NCI-H146 (cell line): ENCODE results near the gene ADAMTS2.
"Not testable (repeated sequence)": the region's sequence is repeated elsewhere in the genome, so short reads cannot be mapped to it uniquely, and the experiment has no call there.

ENCODE experiments used
- DNase-seq: peaks from one replicate; lab custom pipeline; 2025; lab: John Stamatoyannopoulos, UW

The ADAMTS2 gene

DNA sequence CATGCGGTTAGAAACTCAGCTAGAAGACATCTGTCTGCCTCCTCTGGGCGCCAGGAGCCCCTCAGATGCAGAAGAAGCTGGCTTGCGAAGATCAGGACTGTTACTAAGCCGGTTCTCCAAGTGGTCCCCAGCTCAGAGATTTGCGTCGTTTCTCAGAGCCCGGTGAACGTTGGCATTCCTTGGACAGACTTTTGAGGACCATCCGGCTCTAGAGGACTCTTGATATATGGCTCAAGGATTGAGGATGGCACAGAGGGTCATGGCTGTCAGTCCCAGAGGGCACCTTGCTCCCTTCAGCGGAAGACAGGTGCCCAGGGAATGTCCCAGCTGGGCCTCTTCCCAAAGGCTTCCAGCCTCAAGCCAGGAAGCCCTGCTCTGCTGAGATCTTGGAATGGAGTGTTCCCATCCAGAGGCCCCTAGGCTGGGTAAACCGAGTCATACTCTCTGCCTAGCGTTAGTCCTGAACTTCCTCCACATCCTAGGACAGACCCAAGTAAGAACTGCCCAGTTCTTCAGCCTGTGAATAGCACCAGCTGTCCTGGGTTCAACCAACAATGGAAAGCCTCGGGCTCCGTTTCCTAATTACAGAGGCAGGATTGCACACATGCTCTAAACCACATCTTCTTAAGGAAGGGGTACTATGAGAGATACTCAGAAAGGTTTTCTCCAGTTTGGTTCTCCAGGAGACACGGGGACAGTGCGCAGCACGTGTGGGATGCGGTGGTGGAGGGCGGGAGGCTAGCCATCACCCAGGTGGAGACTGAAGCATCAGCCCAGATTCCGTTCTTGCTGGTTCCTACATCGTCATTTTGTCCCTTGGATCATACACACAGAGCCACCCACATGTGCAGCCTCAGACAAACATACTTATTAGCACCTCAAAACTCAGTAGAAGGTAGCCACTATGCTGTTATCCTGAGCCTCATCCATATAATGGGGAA is 233.7 kb downstream of the ADAMTS2 start:
- DNase-seq: no peak

DNA sequence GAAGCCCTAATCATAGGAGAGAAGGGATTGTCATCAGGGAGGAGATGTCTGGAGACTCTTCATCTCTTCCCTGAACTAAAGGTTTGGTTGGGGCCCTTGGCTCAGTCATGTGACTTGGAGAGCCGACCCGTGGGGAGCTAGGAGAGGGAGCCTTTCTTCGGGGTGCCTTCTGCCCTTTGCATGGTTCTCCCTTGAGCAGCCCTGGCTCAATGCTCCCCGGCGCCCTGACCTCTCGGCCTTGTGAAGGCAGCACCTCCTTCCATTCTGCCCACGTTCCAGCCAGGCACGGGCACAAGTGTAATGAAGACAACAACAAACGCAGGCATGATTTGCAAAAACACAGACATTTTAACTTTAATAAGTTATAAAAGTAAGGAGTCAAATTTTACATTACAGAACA is 234.7 kb downstream of the ADAMTS2 start:
- no peak for DNase-seq

DNA sequence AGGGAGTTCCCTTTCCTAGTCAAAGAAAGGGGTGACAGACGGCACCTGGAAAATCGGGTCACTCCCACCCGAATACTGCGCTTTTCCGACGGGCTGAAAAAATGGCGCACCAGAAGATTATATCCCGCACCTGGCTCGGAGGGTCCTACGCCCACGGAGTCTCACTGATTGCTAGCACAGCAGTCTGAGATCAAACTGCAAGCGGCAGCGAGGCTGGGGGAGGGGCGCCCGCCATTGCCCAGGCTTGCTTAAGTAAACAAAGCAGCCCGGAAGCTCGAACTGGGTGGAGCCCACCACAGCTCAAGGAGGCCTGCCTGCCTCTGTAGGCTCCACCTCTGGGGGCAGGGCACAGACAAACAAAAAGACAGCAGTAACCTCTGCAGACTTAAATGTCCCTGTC is 244.0 kb downstream of the ADAMTS2 start:
- DNase-seq: not testable (repeated sequence)

DNA sequence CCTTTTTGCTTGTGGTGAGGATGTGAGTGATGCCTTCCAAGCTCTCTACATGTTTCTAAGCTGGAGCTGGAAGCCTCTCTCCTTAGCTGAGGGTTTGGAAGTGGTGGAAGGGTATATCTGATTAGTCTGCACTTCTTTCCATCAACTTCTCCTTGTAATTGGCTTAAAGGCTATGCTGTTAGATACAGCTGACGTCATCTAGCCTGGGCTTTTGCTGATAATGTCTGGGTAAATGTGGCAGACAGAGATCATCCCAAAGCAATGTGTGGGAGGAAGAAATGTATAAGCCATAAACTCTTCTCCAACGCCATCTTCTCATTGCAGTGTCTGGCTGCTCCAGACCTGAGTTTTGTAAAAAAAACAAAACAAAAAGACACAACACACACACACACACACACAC is 255.8 kb downstream of the ADAMTS2 start:
- no peak for DNase-seq

DNA sequence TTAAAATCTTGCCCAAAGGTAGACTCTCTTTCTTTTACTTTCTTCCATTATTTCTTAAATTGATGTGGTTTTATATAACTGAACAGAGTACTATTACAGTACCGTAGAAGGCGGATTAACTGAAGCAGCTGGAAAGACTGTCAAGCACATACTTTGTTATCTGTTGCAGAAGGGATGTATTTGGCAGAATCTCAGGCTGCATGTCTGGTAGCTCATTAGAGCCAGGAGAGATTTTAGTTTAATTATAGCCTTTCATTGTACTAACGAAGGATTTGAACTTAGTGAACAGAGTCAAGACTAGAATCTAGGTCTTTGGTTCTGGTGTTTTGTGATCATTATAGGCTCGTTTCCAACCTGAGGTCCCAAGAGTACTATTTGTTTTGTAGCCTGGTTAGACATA is 264.5 kb downstream of the ADAMTS2 start:
- no peak for DNase-seq

DNA sequence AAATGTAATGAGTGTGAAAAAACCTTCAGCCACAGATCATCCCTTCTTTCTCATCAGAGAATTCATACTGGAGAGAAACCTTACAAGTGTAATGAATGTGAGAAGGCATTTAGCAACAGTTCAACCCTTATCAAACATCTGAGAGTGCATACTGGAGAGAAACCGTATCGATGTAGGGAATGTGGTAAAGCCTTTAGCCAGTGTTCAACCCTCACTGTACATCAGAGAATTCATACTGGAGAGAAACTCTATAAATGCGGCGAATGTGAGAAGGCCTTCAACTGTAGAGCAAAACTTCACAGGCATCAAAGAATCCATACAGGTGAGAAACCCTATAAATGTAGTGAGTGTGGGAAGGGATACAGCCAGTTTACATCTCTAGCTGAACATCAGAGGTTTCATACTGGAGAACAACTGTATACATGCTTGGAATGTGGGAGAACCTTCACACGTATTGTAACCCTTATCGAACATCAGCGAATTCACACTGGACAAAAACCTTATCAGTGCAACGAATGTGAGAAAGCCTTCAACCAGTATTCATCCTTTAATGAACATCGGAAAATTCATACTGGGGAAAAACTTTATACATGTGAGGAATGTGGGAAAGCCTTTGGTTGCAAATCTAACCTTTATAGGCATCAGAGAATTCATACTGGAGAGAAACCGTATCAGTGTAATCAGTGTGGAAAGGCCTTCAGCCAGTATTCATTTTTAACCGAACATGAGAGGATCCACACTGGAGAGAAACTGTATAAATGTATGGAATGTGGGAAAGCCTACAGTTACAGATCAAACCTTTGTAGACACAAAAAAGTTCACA is 265.9 kb downstream of the ADAMTS2 start:
- DNase-seq: no peak

DNA sequence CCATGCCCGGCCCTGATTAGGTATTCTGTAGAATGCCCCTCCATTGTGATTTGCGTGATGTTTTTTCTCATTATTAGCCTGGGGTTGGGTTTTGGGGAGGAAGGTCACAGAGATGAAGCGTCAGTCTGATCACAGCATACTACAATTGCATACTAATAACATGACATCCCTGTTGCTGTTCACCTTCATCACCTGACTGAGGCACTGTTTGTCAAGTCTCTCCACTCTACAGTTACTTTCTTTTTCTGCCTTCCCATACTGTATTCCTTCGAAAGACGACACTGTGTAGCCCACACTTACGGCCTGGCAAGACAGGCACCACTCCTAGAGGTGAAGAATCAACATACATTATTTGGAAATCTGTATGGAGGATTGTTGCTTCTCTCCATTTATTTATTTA is 279.6 kb downstream of the ADAMTS2 start:
- DNase-seq: no peak

DNA sequence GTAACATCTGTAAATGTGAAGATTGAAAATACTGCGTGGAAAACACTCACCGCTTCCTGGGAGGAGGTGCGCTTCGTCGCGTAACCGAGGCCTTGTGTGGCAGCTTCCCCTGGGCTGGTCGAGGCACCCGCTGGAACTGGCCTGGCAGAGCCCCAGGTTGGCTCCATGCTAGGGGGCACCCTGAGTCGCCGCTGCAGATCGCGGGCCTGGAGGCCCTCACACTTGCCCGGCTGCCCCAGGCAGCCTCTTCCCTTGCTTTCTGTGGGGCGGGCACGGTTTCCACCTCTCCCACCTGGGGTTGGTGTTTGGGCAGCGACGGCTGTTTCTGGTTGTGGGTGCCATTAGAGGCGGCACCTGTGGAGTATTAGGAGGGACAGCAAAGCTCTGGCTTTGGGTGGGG is 284.2 kb downstream of the ADAMTS2 start:
- DNase-seq: no peak
